GM12864 (cell line): ENCODE results near the gene CDKN1A.

Source experiments
- DNase-seq: peaks from one replicate; pipeline ENCODE4 v3.0.0-alpha.2; 2011; ENCODE audit warnings: low read depth
- H3K4me3 ChIP-seq: 2 replicates; pipeline ENCODE4 v1.5.1; 2011; ENCODE audit warnings: mild to moderate bottlenecking, low read depth, low read length, control low read depth
- CTCF ChIP-seq: IDR thresholded peaks from 2 replicates; pipeline ENCODE4 v1.5.1; 2011; ENCODE audit warnings: low read depth, mild to moderate bottlenecking, moderate library complexity, low read length, control low read depth, inconsistent platforms; ENCODE audit errors: missing control alignments

CDKN1A gene

GRCh38 chr6:36677753-36678487 lies 594 bp upstream of the CDKN1A start:
- no peak for DNase-seq
- TF ChIP-seq CTCF, result no peak
- peak overlapping the region; percentile 99 for H3K4me3 ChIP-seq

DNA sequence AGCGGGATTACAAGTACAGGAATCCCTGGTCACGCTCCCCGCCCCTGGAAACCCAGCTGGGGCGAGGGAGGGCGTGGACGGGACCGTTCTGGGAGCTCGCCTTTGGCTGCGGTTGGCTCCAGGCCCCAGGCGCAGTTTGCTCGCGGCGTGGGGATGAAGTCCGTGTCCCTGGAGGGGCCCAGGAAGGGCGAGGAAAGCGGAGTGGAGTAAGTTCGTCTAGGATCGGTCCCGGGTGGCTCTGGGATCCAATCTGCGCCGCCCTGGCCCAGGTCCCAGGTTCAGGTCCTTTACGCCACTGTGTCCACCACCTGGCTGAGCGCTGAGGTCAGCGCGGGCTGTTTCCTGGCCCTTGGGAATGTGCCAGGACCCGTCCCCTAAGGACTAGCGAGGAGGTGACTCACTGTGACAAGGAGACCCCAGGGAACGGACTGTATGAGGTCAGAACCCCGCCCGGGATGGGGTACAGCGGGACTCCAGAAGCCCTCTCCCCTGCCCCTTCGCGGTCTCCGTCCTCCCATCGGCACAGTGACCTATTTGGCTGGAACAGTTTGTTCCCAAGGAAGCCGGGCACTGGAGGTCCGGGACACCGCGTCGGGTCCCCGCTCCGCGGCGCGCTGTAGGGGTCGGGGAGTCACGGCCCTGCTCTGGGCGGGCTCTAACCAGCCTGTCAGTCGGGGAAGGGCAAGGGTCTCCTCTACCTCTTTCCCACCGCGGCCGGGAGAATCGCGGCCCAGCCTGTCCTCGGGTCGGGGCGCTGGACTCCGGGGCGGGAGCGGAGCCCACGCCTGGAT lies 724 bp downstream of the CDKN1A start:
- TF ChIP-seq CTCF, result no peak
- no peak for DNase-seq
- peak overlapping the region; percentile 99 for H3K4me3 ChIP-seq

DNA sequence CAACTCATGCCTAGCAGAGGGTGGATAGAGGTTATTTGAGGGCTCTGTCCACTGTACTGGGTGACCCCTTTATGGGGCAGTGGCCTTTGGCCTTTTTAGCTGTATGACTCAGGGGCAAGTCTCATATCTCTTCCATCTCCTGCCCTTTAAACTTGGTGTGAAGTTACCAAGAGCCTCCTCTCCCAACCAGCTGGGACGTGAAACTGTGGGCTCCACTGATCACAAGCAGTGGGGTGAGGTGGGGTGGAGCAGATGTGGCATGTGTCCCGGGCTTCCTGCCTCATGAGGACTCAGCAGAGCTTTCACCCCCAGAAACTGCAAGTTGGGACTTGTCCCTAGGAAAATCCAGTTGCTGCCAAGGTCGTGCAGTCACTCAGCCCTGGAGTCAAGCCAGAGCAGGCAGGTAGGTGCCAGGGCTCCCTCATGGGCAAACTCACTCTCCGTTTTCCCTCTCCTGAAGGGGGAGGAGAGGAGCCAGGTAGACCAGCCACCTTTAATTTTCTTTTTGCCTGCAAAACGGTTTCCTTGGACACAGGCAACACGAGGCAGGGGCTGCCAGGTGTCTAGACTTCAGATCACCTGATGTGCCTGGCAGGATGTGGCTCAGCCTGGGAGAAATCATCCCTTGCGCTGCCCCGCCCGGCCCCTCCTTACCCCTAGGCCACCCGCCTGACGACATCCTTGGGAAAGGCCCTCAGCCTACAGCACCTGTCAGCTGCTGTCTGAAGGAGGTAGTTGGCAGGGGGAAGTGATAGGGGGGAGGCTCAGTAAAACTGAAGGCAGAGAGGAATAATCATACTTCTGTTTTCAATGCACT lies 4.0 kb downstream of the CDKN1A start:
- DNase-seq, result no peak
- TF ChIP-seq CTCF, result no peak
- peak overlapping the region; percentile 40 for H3K4me3 ChIP-seq

DNA sequence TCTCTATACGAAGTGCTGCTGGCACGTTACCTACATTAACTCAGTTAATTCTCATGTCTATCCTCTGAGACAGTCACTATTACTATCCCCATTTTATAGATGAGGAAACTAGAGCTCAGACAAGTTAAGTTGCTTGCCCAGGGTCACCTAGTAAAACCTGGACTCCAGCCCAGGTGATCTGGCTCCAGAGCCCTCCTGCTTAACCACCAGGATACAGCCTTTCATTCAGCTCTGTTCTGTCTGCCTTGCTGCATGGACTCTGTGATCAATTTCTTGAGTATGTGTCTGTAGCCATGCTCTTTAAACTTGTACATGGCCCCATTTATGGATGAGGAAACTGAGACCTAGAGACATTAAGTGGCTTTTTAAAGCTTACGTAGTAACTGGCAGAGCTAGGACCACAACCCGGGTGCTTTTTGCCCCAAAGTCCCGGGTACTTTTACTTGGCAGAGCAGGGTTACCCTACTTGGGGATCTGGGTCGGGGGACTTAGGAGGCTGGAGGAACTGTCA lies 4.7 kb downstream of the CDKN1A start:
- no peak for DNase-seq
- no peak overlapping the region for H3K4me3 ChIP-seq
- TF ChIP-seq CTCF, result no peak

DNA sequence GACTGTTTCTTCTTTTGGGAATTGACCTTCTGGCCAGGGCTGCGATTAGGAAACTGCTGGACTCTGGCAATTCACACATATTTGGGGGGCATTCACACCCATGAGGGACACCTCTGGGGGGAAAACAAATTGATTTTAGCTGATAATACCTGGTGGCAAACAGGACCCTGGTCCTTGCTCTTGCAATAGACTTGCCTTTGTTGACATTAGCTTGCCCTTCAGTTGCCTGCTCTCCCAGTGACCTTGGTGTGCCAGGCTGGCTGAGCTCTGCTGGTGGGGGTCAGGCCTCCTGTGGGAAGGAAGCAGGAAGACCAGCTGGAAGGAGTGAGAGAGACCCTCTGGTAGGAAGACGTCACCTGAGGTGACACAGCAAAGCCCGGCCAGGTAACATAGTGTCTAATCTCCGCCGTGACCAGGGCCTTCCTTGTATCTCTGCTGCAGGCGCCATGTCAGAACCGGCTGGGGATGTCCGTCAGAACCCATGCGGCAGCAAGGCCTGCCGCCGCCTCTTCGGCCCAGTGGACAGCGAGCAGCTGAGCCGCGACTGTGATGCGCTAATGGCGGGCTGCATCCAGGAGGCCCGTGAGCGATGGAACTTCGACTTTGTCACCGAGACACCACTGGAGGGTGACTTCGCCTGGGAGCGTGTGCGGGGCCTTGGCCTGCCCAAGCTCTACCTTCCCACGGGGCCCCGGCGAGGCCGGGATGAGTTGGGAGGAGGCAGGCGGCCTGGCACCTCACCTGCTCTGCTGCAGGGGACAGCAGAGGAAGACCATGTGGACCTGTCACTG lies 5.3 kb downstream of the CDKN1A start:
- DNase-seq, result no peak
- no peak overlapping the region for H3K4me3 ChIP-seq
- TF ChIP-seq CTCF, result no peak

DNA sequence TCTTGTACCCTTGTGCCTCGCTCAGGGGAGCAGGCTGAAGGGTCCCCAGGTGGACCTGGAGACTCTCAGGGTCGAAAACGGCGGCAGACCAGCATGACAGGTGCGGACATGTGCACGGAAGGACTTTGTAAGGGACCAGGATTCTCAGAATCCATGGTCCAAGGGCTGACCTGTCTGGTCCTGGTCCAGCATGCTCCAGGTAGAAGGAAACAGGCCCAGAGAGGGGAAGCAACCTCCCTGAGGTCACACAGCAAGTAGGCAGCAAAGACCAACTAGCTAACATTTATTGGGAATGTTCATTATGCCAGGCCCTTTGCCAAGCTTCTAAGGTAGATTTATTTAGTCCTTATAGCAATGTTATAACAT lies 5.9 kb downstream of the CDKN1A start:
- no peak for DNase-seq
- TF ChIP-seq CTCF, result no peak
- no peak overlapping the region for H3K4me3 ChIP-seq
